GF-D8 (cell line): Measurements from ENCODE around the gene OPRD1.
"Not testable (repeated sequence)": the region's sequence is repeated elsewhere in the genome, so short reads cannot be mapped to it uniquely, and the experiment has no call there.

ENCODE experiments used
- DNase-seq: peaks from one replicate; lab custom pipeline; 2025; lab: John Stamatoyannopoulos, UW

The OPRD1 gene

DNA sequence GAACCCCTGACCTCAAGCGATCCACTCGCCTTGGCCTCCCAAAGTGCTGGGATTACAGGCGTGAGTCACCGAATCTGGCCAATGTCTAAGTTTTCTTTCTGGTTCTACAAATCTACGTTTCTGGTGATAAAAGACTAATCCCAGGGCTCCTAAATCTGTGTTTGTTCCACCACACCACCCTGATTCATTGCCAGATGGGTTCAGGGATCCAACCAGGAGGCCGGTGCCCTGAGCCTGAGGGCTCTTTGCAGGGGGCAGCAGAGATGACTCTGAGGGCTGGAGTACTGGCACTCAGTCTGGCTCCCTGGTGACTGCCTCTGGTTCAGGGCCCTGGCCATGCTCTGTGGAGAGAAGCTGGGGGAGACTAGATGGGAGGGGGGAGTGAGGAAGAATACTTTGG, 10.5 kb upstream of the OPRD1 start:
- DNase-seq = no peak

- no peak for DNase-seq
These were observed 8.9 kb upstream of the OPRD1 start for GRCh38 chr1:28803051-28803450.

DNA sequence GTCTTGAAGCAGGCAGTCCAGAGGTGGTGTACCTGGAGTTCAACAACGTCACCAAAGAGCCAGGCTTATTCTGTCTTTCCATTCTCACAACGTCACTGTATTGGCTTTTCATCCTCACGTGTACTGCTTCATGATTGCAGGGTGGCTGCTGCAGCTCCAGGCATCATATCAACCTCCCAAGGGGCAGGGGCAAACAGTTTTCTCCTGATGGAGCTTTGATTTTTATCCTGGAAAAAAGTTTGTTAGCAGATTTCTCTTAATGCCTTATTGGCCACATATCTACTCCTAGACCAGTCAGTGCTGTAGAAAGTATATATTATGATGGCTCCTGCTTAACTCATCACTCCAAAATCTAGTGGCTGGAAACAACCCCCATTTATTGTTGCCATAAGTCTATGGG, 8.3 kb upstream of the OPRD1 start:
- DNase-seq = no peak

DNA sequence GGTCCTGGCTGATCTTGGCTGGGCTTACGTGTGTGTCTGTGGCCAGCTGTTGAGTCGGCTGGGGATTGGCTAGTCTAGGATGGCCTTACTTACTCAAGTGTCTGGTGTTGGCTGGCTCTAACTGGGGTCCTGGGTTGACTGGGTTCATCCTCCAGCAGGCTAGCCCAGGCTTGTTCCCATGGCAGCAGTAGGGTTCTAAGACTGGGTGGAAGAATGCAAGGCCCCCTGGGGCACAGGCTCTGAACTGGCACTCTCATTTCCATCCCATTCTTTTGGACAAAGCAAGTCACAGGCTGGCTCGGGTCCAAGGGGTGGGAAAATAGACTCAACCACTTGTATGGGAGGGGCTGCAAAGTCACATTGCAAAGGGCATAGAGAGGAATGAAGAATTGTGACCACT, 7.9 kb upstream of the OPRD1 start:
- DNase-seq = no peak

DNA sequence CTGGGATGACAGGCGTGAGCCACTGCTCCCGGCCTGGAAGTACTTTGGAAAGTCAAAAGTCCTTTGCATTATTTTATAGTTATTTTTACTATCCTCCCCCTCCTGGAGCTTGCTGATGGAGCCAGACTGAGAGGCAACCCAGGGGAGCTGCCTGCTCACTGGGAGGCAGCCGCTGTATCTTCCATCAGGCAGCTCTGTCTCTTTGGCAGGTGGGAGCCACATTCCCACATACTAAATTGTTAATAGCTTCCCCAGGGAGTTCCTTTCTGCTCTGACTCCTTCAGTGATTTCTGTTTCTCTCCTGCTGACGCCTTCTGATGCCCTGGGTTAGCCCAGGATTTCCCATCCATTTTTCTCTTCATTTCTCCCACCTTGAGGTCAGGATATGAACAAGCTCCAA, 4.9 kb upstream of the OPRD1 start:
- no peak for DNase-seq

DNA sequence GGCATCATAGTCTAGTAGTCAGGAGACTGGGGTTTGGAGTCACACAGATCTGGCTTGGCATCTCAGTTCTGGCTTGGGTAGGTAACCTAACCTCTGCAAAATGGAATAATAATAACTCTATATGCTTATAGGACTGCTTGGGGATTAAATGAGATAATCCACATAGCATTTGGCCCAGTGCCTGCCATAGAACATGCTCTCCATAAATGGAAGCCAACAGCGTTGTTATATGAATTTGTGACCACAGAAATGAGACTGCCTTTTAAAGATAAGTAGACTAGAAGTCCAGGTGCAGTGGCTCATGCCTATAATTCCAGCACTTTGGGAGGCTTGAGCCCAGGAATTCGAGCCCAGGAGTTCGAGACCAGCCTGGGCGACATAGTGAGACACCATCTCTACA, 4.0 kb upstream of the OPRD1 start:
- DNase-seq = no peak

DNA sequence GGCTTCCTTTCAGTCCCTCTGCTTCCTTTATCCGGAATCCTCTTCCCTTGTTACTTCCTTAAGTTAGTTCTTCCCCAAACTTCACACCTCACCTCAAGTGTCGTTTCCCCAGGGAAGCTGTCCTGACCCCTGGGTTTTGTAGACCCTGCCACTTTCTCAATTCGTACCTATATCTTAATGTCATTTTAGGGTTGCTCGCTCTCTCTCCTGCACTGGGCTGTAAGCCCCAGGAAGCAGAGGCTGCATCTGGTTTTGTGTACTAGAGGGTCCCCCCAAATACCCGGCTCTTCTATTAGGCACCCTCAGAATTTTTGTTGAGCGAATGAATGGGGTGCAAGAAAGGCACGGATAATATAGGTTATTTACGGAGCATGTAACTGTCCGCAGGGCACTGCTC, 603 bp upstream of the OPRD1 start:
- no peak for DNase-seq

GRCh38 chr1:28812669-28813468, 899 bp downstream of the OPRD1 start:
- DNase-seq = no peak

- DNase-seq = no peak
These were observed 2.0 kb downstream of the OPRD1 start for GRCh38 chr1:28813931-28814465.

DNA sequence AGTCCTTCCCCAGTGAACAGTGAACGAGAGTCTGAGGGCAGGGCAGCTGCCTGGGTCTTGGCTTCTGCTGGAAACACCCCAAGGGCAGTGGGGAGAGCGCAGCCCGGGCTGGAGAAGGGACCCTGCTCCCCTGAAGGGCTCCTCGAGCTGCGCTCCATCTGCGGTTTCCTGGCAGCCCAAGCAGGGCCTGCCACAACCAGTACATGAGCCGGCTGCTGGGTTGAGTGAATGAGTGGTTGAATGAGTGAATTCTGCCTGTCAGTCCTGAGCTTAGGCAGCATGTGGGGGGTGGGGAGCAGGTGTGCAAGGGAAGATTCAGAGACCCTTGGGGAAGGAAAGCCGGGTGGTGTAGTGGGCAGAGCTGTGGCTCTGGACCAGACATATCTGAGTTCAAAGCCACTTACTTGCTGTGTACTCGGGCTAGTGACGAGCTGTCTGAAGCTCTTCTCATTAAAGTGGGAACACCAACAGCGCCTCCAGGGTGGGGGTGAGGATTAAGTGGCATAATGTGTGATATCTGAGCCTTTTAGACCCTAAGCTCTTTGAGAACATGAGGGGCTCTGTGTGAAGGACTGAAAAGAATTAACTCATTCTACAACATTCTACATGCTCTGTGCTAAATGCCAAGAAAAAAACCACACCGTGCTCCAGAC, 3.7 kb downstream of the OPRD1 start:
- no peak for DNase-seq

- no peak for DNase-seq
These were observed 5.2 kb downstream of the OPRD1 start for GRCh38 chr1:28817133-28817532.

- DNase-seq = no peak
These were observed 7.0 kb downstream of the OPRD1 start for GRCh38 chr1:28819020-28819419.

- DNase-seq = no peak
These were observed 10.8 kb downstream of the OPRD1 start for GRCh38 chr1:28822799-28823198.

- not testable (repeated sequence) for DNase-seq
These were observed 12.1 kb downstream of the OPRD1 start for GRCh38 chr1:28824061-28824460.

GRCh38 chr1:28828227-28828858, 16.4 kb downstream of the OPRD1 start:
- not testable (repeated sequence) for DNase-seq

GRCh38 chr1:28830814-28831213, 18.8 kb downstream of the OPRD1 start:
- DNase-seq = no peak

DNA sequence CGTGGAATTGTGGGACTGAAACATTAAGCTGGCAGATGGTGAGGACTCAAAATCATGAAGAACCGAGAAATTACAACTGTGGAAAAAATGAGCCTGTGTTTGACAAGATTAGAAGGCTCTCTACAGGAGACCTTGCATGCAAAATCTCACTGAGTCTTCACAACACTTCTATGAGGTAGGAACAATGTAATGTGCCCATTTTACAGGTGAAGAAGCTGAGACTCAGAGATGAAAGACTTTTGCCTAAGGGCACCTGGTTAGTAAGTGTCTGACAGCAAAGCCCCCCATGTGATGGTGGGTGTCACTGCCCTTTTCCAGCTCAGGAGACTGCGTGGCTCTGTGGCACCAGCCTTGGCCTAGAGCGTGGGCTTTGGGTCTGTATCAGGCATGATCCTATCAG, 21.0 kb downstream of the OPRD1 start:
- DNase-seq = no peak

DNA sequence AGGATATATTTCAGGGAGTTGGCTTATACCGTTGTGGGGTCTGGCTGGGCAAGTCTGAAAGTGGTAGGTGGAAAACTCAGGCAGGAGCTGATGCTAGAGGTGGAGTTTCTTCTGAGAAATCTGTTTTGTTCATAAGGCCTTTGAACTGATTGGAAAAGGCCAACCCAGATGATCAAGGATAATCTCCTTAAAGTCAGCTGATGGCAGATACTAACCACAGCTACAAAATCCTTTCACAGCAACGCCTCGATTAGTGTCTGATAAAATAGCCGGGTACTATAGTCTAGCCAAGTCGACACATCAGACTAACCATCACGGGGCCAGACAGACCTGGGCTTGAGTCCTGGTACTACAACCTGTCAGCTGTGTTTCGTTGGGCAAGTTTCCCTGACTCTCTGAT, 21.4 kb downstream of the OPRD1 start:
- DNase-seq = no peak

DNA sequence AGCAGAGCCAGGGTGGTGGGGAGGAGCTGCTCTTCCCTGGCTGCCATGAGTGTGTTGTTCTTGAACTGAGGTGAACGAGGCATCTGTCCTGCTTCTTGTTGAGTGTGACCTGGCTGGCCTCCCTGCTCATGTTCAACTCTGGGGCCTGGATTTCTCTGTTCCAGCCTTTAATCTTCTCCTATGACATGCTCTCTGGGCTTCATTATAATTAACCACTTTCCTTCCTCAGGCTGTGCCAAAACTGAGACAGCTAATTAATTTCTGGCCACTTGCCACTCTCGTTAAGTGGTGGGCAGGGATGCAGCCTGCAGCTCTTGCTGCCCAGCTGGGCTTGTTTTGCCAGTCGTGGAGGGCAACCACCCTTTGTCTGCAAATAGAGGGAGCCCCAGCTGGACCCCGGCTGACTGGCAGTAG, 23.3 kb downstream of the OPRD1 start:
- no peak for DNase-seq

- no peak for DNase-seq
These were observed 24.5 kb downstream of the OPRD1 start for GRCh38 chr1:28836421-28836956.

- no peak for DNase-seq
These were observed 29.1 kb downstream of the OPRD1 start for GRCh38 chr1:28840928-28841544.
